CD14-positive monocyte (primary cell): ENCODE data around the gene PLEKHG2. TPM values are rescaled to one million over a fixed set of nuclear protein-coding genes. Genes with fewer than 3 reads are reported as not detected.

Experiments used
- DNase-seq, 3 donors: peaks; one replicate each; pipeline ENCODE4 v3.0.0-alpha.2; 2011 to 2022
- H2AFZ ChIP-seq: 2 replicates; pipeline ENCODE4 v1.6.0; 2012; ENCODE audit warnings: mild to moderate bottlenecking, low read depth, low read length, inconsistent platforms; ENCODE audit not compliant: insufficient read depth, poor library complexity, severe bottlenecking
- H3K27ac ChIP-seq, 2 donors: 1 replicate in 1 of 2; 2 replicates in 1 of 2; pipeline ENCODE4 v1.5.1; 2012 to 2013; ENCODE audit warnings: low read length in 2 of 2, control low read depth in 1 of 2, inconsistent platforms in 1 of 2, low read depth in 1 of 2, mild to moderate bottlenecking in 1 of 2
- H3K27me3 ChIP-seq, 2 donors: one replicate each; pipeline versions ENCODE4 v1.6.0 to v1.6.1; 2011 to 2013; ENCODE audit warnings: low read length in 2 of 2; ENCODE audit not compliant: control insufficient read depth in 2 of 2, insufficient read depth in 2 of 2
- H3K36me3 ChIP-seq, 2 donors: replicated peaks in 1 of 2; 1 replicate in 1 of 2; 2 replicates in 1 of 2; pipeline versions ENCODE4 v1.5.1 to v1.6.1; 2012 to 2013; ENCODE audit warnings: low read length in 2 of 2, control low read depth in 1 of 2, inconsistent platforms in 1 of 2, mild to moderate bottlenecking in 1 of 2; ENCODE audit not compliant: insufficient read depth in 2 of 2, control insufficient read depth in 1 of 2
- H3K4me1 ChIP-seq, 2 donors: 1 replicate in 1 of 2; 2 replicates in 1 of 2; pipeline versions ENCODE4 v1.5.1 to v1.6.1; 2012 to 2013; ENCODE audit warnings: low read length in 2 of 2, control low read depth in 1 of 2, inconsistent platforms in 1 of 2, mild to moderate bottlenecking in 1 of 2, moderate library complexity in 1 of 2; ENCODE audit not compliant: insufficient read depth in 2 of 2, control insufficient read depth in 1 of 2
- H3K4me2 ChIP-seq: replicated peaks from 2 replicates; pipeline ENCODE3; 2012; ENCODE audit warnings: low read length, moderate library complexity, mild to moderate bottlenecking; ENCODE audit not compliant: poor library complexity, severe bottlenecking; ENCODE audit errors: extremely low read depth
- H3K4me3 ChIP-seq, 3 experiments: fragments of 200-600 bp in 1 of 3; sonication (generic) in 1 of 3; replicated peaks in 1 of 3; 1 replicate in 2 of 3; 2 replicates in 1 of 3; pipeline ENCODE4 v1.5.1; 2011 to 2013; ENCODE audit warnings: low read length in 3 of 3, mild to moderate bottlenecking in 3 of 3, control low read depth in 2 of 3, low read depth in 2 of 3, inconsistent platforms in 1 of 3, moderate library complexity in 1 of 3
- H3K79me2 ChIP-seq: 2 replicates; pipeline ENCODE4 v1.6.0; 2012; ENCODE audit warnings: mild to moderate bottlenecking, control low read depth, inconsistent platforms, low read length, moderate library complexity; ENCODE audit not compliant: insufficient read depth
- H3K9ac ChIP-seq: 2 replicates; pipeline ENCODE4 v1.6.0; 2017; ENCODE audit warnings: low read length, mild to moderate bottlenecking; ENCODE audit not compliant: insufficient read depth, poor library complexity, severe bottlenecking
- H3K9me3 ChIP-seq, 2 donors: replicated peaks in 1 of 2; 1 replicate in 1 of 2; 2 replicates in 1 of 2; pipeline versions ENCODE4 v1.5.1 to v1.6.1; 2012 to 2013; ENCODE audit warnings: low read length in 2 of 2, control low read depth in 1 of 2; ENCODE audit not compliant: control insufficient read depth in 1 of 2, insufficient read depth in 1 of 2
- H4K20me1 ChIP-seq: 2 replicates; pipeline ENCODE4 v1.6.0; 2012; ENCODE audit warnings: mild to moderate bottlenecking, low read length, control low read depth, moderate library complexity; ENCODE audit not compliant: insufficient read depth
- H3K27ac Mint-ChIP-seq, 7 donors: one replicate each; pipeline ENCODE4 v1.8.0; 2020; ENCODE audit warnings: mild to moderate bottlenecking in 7 of 7, mixed read lengths in 7 of 7, moderate library complexity in 6 of 7, inconsistent platforms in 2 of 7
- H3K27me3 Mint-ChIP-seq, 3 donors: one replicate each; pipeline ENCODE4 v1.8.0; 2021 to 2022; ENCODE audit warnings: low read depth in 3 of 3, mild to moderate bottlenecking in 3 of 3, mixed read lengths in 3 of 3, moderate library complexity in 3 of 3, inconsistent platforms in 1 of 3
- H3K36me3 Mint-ChIP-seq, 2 donors: one replicate each; pipeline ENCODE4 v1.8.0; 2020; ENCODE audit warnings: mixed read lengths in 2 of 2, inconsistent platforms in 1 of 2, mild to moderate bottlenecking in 1 of 2
- H3K4me1 Mint-ChIP-seq: one replicate; pipeline ENCODE4 v1.8.0; 2020; ENCODE audit warnings: mild to moderate bottlenecking, mixed read lengths
- H3K4me3 Mint-ChIP-seq, 2 donors: one replicate each; pipeline ENCODE4 v1.8.0; 2020; ENCODE audit warnings: mild to moderate bottlenecking in 2 of 2, mixed read lengths in 2 of 2, moderate library complexity in 1 of 2
- H3K9me3 Mint-ChIP-seq, 7 donors: one replicate each; pipeline ENCODE4 v1.8.0; 2020 to 2022; ENCODE audit warnings: mixed read lengths in 7 of 7, mild to moderate bottlenecking in 6 of 7, moderate library complexity in 6 of 7, inconsistent platforms in 2 of 7
- CTCF ChIP-seq: fragments of 200-600 bp; IDR thresholded peaks from one replicate; pipeline ENCODE4 v1.8.0; 2022; ENCODE audit warnings: antibody characterized with exemption, mild to moderate bottlenecking
- WGBS: methylation state at CpG from one replicate; pipeline ENCODE4 v1.1.5; 2013; ENCODE audit warnings: missing lambda C conversion rate; ENCODE audit not compliant: insufficient coverage; 5-methylcytosine and 5-hydroxymethylcytosine counted together
- intact Hi-C, 2 donors: fragments of 100-400 bp; cut with micrococcal nuclease; formaldehyde crosslinking; loops; one replicate each; pipeline versions ENCODE4 v1.15.0 to v1.15.1; 2023
- polyA plus RNA-seq, 3 donors: library from polyadenylated mRNA; depleted of rRNA in 1 of 3; unstranded in 2 of 3; stranded (reverse) in 1 of 3; fragments of 300-500 nt in 2 of 3; fragments of >200 nt in 1 of 3; fragmentation: Illumina TruSeq in 2 of 3; gene quantifications; 1 replicate in 2 of 3; 2 replicates in 1 of 3; pipeline ENCODE4 v1.2.3, GENCODE V29; 2012 to 2021

The PLEKHG2 gene
- polyA plus RNA-seq, 3 donors, result 0.73 to 202 (median 1.2) TPM

GRCh38 chr19:39463403-39463802 is 50.9 kb downstream of the PLEKHG2 start:
- Histone ChIP-seq H3K79me2 (no peaks in the 10 kb centered on the region), H3K9ac (no peak overlapping the region), H3K27me3 (no peaks in the 10 kb centered on the region), H3K4me3 (no peak overlapping the region), H3K4me2 (no peak overlapping the region), H3K36me3 (peaks cover 79 to 93% of the 10 kb centered on the region in 2 donors), H3K4me1 (no peaks in the 10 kb centered on the region), H2AFZ (no peak overlapping the region), H3K9me3 (no peaks in the 10 kb centered on the region), H4K20me1 (peaks cover 49% of the 10 kb centered on the region), H3K27ac (no peak overlapping the region)
- Mint-ChIP-seq H3K27me3 (peaks cover 0 to 2% (median 0%) of the 10 kb centered on the region in 3 donors), H3K9me3 (no peaks in the 10 kb centered on the region), H3K27ac (peak overlapping the region in 1 of 7 donors; percentile 17), H3K4me1 (no peaks in the 10 kb centered on the region), H3K36me3 (peaks cover 79 to 92% of the 10 kb centered on the region in 2 donors), H3K4me3 (no peak overlapping the region)
- intact Hi-C loops, result no loop called here
- no peak for DNase-seq
- TF ChIP-seq CTCF, result no peak
- WGBS, result 86% methylated on average over 1 of the region's 3 CpGs

- Mint-ChIP-seq H3K4me3 (no peak overlapping the region), H3K36me3 (peaks cover 80 to 92% of the 10 kb centered on the region in 2 donors)
- TF ChIP-seq CTCF, result no peak
These were observed 53.7 kb downstream of the PLEKHG2 start for GRCh38 chr19:39465956-39466747.

More at GRCh38 chr19:39465956-39466747, 53.7 kb downstream of the PLEKHG2 start:
- H3K27me3 Mint-ChIP-seq, result no peaks in the 10 kb centered on the region
- Histone ChIP-seq H3K9me3 (no peaks in the 10 kb centered on the region), H2AFZ (no peak overlapping the region), H4K20me1 (peaks cover 37% of the 10 kb centered on the region), H3K36me3 (peaks cover 79 to 93% of the 10 kb centered on the region in 2 donors), H3K79me2 (no peaks in the 10 kb centered on the region), H3K27ac (no peak overlapping the region), H3K4me3 (no peak overlapping the region), H3K27me3 (no peaks in the 10 kb centered on the region), H3K4me1 (no peaks in the 10 kb centered on the region), H3K4me2 (no peak overlapping the region), H3K9ac (no peak overlapping the region)
- no peaks in the 10 kb centered on the region for H3K9me3 Mint-ChIP-seq
- WGBS, result 99% methylated on average over 9 of the region's 18 CpGs
- no peak for DNase-seq
- intact Hi-C loops, result no loop called here
- H3K4me1 Mint-ChIP-seq, result no peaks in the 10 kb centered on the region
- peak overlapping the region in 1 of 7 donors; percentile 73 for H3K27ac Mint-ChIP-seq
